ENCODE measurements around the gene PTPRR.

The PTPRR gene

GRCh38 chr12:70638639-70639360 is 281.7 kb downstream of the PTPRR start:
- Histone ChIP-seq H3K36me3 (no peaks in the 10 kb centered on the region), H3K27me3 (no peaks in the 10 kb centered on the region), H3K4me3 (ENCODE audit: low read depth in 1 of 2, low read length in 1 of 2) (no peak overlapping the region), H3K9me3 (no peaks in the 10 kb centered on the region), H3K4me1 (ENCODE audit: control insufficient read depth in 1 of 2, insufficient read depth in 1 of 2, low read depth in 1 of 2, low read length in 1 of 2) (no peaks in the 10 kb centered on the region), H3K27ac (no peak overlapping the region)
- TF ChIP-seq CTCF (IDR thresholded peaks at IDR 0.05) = no peak

- no peak for TF ChIP-seq CTCF (IDR thresholded peaks at IDR 0.05)
- Histone ChIP-seq H3K27ac (no peak within 1 kb of the TSS), H3K4me3 (ENCODE audit: low read depth in 1 of 2, low read length in 1 of 2) (no peak within 1 kb of the TSS), H3K36me3 (no peaks in the 10 kb centered on the region), H3K27me3 (no peaks in the 10 kb centered on the region), H3K9me3 (no peaks in the 10 kb centered on the region), H3K4me1 (ENCODE audit: control insufficient read depth in 1 of 2, insufficient read depth in 1 of 2, low read depth in 1 of 2, low read length in 1 of 2) (no peaks in the 10 kb centered on the region)
Observed at GRCh38 chr12:70637303-70638085, 283.0 kb downstream of the PTPRR start, which contains the start of gene PTPRB. Gene PTPRB, minus strand, starts transcription at chr12:70637429. Its CDS starts 34 bp downstream, at chr12:70637395.

GRCh38 chr12:70635755-70636154 is 284.8 kb downstream of the PTPRR start:
- Histone ChIP-seq H3K4me1 (ENCODE audit: control insufficient read depth in 1 of 2, insufficient read depth in 1 of 2, low read depth in 1 of 2, low read length in 1 of 2) (no peaks in the 10 kb centered on the region), H3K4me3 (ENCODE audit: low read depth in 1 of 2, low read length in 1 of 2) (no peak overlapping the region), H3K36me3 (no peaks in the 10 kb centered on the region), H3K27me3 (no peaks in the 10 kb centered on the region), H3K9me3 (no peaks in the 10 kb centered on the region), H3K27ac (no peak overlapping the region)
- no peak for TF ChIP-seq CTCF (IDR thresholded peaks at IDR 0.05)

- H3K4me3 ChIP-seq (ENCODE audit: low read depth in 1 of 2, low read length in 1 of 2) = no peak overlapping the region
- H3K4me1 ChIP-seq (ENCODE audit: control insufficient read depth in 1 of 2, insufficient read depth in 1 of 2, low read depth in 1 of 2, low read length in 1 of 2) = no peaks in the 10 kb centered on the region
- no peak for TF ChIP-seq CTCF (IDR thresholded peaks at IDR 0.05)
- H3K36me3 ChIP-seq = no peaks in the 10 kb centered on the region
- H3K27ac ChIP-seq = no peak overlapping the region
- no peaks in the 10 kb centered on the region for H3K9me3 ChIP-seq
- no peaks in the 10 kb centered on the region for H3K27me3 ChIP-seq
Observed at GRCh38 chr12:70628701-70629480, 291.6 kb downstream of the PTPRR start.

- no peak for TF ChIP-seq CTCF (IDR thresholded peaks at IDR 0.05)
- no peaks in the 10 kb centered on the region for H3K4me1 ChIP-seq (ENCODE audit: control insufficient read depth in 1 of 2, insufficient read depth in 1 of 2, low read depth in 1 of 2, low read length in 1 of 2)
- H3K4me3 ChIP-seq (ENCODE audit: low read depth in 1 of 2, low read length in 1 of 2) = no peak overlapping the region
- H3K27ac ChIP-seq = no peak overlapping the region
- H3K9me3 ChIP-seq = no peaks in the 10 kb centered on the region
- no peaks in the 10 kb centered on the region for H3K36me3 ChIP-seq
- no peaks in the 10 kb centered on the region for H3K27me3 ChIP-seq
Observed at GRCh38 chr12:70627677-70628076, 292.9 kb downstream of the PTPRR start.
